GM23338 (cell line): ENCODE results near the gene GEMIN2.

Experiments
- CREB1 ChIP-seq: fragments of 250-450 bp; sonication (Bioruptor Pico); IDR thresholded peaks from 2 replicates; pipeline ENCODE4 v1.5.0; 2020; ENCODE audit warnings: low read depth, mild to moderate bottlenecking, moderate library complexity
- EZH2 ChIP-seq: fragments of 200-600 bp; sonication (generic); IDR thresholded peaks from one replicate; pipeline ENCODE4 v1.8.0; 2017; ENCODE audit warnings: antibody characterized with exemption, mild to moderate bottlenecking, low read depth; ENCODE audit not compliant: unreplicated experiment
- EZH2phosphoT487 ChIP-seq: fragments of 200-600 bp; sonication (generic); IDR thresholded peaks from one replicate; pipeline ENCODE4 v1.8.1; 2018; ENCODE audit warnings: antibody characterized with exemption; ENCODE audit not compliant: unreplicated experiment
- JUNB ChIP-seq: IDR thresholded peaks from one replicate; pipeline ENCODE4 v1.6.1; 2016; ENCODE audit warnings: antibody characterized with exemption; ENCODE audit not compliant: unreplicated experiment
- NANOG ChIP-seq: IDR thresholded peaks from 2 replicates; pipeline ENCODE4 v1.6.1; 2016; ENCODE audit warnings: antibody characterized with exemption, borderline replicate concordance
- POLR2AphosphoS5 ChIP-seq: IDR thresholded peaks from 2 replicates; pipeline ENCODE4 v1.6.1; 2016; ENCODE audit warnings: antibody characterized with exemption, low read depth
- ZNF114 ChIP-seq: fragments of 250-450 bp; sonication (Bioruptor Pico); IDR thresholded peaks from 2 replicates; pipeline ENCODE4 v1.5.0; 2020; ENCODE audit warnings: mild to moderate bottlenecking, moderate library complexity
- TF ChIP-seq, protein P1 (sequence below), 2 experiments: fragments of 200-600 bp in 1 of 2; sonication (generic) in 1 of 2; conservative IDR thresholded peaks; 2 replicates each; pipeline versions ENCODE4 v1.5.1 to v1.6.1; 2016 to 2017; ENCODE audit warnings: antibody characterized with exemption in 2 of 2, low read depth in 2 of 2, mild to moderate bottlenecking in 2 of 2, moderate library complexity in 1 of 2
- TF ChIP-seq, protein P2 (sequence below): IDR thresholded peaks from one replicate; pipeline ENCODE4 v1.6.1; 2018; ENCODE audit warnings: antibody characterized with exemption; ENCODE audit not compliant: unreplicated experiment
- TF ChIP-seq, protein P3 (sequence below): fragments of 250-450 bp; sonication (Bioruptor Pico); IDR thresholded peaks from 2 replicates; pipeline ENCODE4 v1.5.0; 2020; ENCODE audit warnings: mild to moderate bottlenecking, moderate library complexity
- TF ChIP-seq, protein P4 (sequence below): IDR thresholded peaks from 2 replicates; pipeline ENCODE4 v1.6.1; 2016; ENCODE audit warnings: antibody characterized with exemption

DNA sequence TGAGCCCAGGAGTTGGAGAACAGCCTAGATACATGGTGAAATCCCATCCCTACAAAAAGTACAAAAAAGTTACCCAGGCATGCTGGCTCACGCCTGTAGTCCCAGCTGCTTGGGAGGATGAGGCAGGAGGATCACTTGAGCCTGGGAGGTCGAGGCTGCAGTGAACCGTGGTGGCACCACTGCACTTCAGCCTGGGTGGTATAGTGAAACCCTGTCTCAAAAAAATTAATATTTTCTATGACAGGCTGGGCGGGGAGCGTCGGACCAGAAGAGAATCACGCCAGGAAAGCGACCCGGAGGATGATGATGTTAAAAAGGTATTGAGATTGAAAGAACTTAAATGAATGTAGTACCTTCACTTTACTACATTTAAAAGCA lies 63.0 kb downstream of the GEMIN2 start:
- TF ChIP-seq, protein P1, sequence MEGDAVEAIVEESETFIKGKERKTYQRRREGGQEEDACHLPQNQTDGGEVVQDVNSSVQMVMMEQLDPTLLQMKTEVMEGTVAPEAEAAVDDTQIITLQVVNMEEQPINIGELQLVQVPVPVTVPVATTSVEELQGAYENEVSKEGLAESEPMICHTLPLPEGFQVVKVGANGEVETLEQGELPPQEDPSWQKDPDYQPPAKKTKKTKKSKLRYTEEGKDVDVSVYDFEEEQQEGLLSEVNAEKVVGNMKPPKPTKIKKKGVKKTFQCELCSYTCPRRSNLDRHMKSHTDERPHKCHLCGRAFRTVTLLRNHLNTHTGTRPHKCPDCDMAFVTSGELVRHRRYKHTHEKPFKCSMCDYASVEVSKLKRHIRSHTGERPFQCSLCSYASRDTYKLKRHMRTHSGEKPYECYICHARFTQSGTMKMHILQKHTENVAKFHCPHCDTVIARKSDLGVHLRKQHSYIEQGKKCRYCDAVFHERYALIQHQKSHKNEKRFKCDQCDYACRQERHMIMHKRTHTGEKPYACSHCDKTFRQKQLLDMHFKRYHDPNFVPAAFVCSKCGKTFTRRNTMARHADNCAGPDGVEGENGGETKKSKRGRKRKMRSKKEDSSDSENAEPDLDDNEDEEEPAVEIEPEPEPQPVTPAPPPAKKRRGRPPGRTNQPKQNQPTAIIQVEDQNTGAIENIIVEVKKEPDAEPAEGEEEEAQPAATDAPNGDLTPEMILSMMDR (conservative IDR thresholded peaks at IDR 0.05; ENCODE audit: low read depth in 2 of 2), result no peak
- TF ChIP-seq, protein P2, sequence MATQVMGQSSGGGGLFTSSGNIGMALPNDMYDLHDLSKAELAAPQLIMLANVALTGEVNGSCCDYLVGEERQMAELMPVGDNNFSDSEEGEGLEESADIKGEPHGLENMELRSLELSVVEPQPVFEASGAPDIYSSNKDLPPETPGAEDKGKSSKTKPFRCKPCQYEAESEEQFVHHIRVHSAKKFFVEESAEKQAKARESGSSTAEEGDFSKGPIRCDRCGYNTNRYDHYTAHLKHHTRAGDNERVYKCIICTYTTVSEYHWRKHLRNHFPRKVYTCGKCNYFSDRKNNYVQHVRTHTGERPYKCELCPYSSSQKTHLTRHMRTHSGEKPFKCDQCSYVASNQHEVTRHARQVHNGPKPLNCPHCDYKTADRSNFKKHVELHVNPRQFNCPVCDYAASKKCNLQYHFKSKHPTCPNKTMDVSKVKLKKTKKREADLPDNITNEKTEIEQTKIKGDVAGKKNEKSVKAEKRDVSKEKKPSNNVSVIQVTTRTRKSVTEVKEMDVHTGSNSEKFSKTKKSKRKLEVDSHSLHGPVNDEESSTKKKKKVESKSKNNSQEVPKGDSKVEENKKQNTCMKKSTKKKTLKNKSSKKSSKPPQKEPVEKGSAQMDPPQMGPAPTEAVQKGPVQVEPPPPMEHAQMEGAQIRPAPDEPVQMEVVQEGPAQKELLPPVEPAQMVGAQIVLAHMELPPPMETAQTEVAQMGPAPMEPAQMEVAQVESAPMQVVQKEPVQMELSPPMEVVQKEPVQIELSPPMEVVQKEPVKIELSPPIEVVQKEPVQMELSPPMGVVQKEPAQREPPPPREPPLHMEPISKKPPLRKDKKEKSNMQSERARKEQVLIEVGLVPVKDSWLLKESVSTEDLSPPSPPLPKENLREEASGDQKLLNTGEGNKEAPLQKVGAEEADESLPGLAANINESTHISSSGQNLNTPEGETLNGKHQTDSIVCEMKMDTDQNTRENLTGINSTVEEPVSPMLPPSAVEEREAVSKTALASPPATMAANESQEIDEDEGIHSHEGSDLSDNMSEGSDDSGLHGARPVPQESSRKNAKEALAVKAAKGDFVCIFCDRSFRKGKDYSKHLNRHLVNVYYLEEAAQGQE, result no peak
- no peak for TF ChIP-seq EZH2
- TF ChIP-seq, protein P3, sequence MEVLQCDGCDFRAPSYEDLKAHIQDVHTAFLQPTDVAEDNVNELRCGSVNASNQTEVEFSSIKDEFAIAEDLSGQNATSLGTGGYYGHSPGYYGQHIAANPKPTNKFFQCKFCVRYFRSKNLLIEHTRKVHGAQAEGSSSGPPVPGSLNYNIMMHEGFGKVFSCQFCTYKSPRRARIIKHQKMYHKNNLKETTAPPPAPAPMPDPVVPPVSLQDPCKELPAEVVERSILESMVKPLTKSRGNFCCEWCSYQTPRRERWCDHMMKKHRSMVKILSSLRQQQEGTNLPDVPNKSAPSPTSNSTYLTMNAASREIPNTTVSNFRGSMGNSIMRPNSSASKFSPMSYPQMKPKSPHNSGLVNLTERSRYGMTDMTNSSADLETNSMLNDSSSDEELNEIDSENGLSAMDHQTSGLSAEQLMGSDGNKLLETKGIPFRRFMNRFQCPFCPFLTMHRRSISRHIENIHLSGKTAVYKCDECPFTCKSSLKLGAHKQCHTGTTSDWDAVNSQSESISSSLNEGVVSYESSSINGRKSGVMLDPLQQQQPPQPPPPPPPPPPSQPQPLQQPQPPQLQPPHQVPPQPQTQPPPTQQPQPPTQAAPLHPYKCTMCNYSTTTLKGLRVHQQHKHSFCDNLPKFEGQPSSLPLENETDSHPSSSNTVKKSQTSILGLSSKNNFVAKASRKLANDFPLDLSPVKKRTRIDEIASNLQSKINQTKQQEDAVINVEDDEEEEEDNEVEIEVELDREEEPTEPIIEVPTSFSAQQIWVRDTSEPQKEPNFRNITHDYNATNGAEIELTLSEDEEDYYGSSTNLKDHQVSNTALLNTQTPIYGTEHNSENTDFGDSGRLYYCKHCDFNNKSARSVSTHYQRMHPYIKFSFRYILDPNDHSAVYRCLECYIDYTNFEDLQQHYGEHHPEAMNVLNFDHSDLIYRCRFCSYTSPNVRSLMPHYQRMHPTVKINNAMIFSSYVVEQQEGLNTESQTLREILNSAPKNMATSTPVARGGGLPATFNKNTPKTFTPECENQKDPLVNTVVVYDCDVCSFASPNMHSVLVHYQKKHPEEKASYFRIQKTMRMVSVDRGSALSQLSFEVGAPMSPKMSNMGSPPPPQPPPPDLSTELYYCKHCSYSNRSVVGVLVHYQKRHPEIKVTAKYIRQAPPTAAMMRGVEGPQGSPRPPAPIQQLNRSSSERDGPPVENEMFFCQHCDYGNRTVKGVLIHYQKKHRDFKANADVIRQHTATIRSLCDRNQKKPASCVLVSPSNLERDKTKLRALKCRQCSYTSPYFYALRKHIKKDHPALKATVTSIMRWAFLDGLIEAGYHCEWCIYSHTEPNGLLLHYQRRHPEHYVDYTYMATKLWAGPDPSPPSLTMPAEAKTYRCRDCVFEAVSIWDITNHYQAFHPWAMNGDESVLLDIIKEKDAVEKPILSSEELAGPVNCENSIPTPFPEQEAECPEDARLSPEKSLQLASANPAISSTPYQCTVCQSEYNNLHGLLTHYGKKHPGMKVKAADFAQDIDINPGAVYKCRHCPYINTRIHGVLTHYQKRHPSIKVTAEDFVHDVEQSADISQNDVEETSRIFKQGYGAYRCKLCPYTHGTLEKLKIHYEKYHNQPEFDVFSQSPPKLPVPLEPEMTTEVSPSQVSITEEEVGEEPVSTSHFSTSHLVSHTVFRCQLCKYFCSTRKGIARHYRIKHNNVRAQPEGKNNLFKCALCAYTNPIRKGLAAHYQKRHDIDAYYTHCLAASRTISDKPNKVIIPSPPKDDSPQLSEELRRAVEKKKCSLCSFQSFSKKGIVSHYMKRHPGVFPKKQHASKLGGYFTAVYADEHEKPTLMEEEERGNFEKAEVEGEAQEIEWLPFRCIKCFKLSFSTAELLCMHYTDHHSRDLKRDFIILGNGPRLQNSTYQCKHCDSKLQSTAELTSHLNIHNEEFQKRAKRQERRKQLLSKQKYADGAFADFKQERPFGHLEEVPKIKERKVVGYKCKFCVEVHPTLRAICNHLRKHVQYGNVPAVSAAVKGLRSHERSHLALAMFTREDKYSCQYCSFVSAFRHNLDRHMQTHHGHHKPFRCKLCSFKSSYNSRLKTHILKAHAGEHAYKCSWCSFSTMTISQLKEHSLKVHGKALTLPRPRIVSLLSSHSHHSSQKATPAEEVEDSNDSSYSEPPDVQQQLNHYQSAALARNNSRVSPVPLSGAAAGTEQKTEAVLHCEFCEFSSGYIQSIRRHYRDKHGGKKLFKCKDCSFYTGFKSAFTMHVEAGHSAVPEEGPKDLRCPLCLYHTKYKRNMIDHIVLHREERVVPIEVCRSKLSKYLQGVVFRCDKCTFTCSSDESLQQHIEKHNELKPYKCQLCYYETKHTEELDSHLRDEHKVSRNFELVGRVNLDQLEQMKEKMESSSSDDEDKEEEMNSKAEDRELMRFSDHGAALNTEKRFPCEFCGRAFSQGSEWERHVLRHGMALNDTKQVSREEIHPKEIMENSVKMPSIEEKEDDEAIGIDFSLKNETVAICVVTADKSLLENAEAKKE, result no peak
- TF ChIP-seq JUNB, result no peak
- TF ChIP-seq CREB1 (CRISPR knock-in tag), result no peak
- no peak for TF ChIP-seq EZH2phosphoT487
- TF ChIP-seq ZNF114 (CRISPR knock-in tag), result no peak
- TF ChIP-seq POLR2AphosphoS5, result no peak; the same call in 1 of the 2 replicates
- no peak for TF ChIP-seq NANOG
- TF ChIP-seq, protein P4, sequence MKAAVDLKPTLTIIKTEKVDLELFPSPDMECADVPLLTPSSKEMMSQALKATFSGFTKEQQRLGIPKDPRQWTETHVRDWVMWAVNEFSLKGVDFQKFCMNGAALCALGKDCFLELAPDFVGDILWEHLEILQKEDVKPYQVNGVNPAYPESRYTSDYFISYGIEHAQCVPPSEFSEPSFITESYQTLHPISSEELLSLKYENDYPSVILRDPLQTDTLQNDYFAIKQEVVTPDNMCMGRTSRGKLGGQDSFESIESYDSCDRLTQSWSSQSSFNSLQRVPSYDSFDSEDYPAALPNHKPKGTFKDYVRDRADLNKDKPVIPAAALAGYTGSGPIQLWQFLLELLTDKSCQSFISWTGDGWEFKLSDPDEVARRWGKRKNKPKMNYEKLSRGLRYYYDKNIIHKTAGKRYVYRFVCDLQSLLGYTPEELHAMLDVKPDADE, result no peak
